K562 (cell line): ENCODE data around the gene HSPA14. TPM values are rescaled to one million over a fixed set of nuclear protein-coding genes. Genes with fewer than 3 reads are reported as not detected.

Experiments
- CBX1 ChIP-seq: sonication (generic); IDR thresholded peaks from 2 replicates; pipeline ENCODE4 v1.6.1; 2016; ENCODE audit warnings: antibody characterized with exemption, low read depth, mild to moderate bottlenecking
- FOS ChIP-seq: IDR thresholded peaks from 3 replicates; pipeline ENCODE4 v1.6.1; 2011; ENCODE audit not compliant: insufficient read length; ENCODE audit errors: extremely low read depth
- FOXP1 ChIP-seq: sonication (generic); formaldehyde crosslinking; IDR thresholded peaks from 2 replicates; pipeline ENCODE4 v1.8.0; 2022; ENCODE audit warnings: mild to moderate bottlenecking, missing genetic modification reagents
- HMGN3 ChIP-seq: IDR thresholded peaks from 2 replicates; pipeline ENCODE4 v1.6.1; 2011; ENCODE audit warnings: borderline replicate concordance, low read depth, mild to moderate bottlenecking, mixed read lengths, low read length; ENCODE audit not compliant: insufficient read length; ENCODE audit errors: extremely low read depth
- KAT7 ChIP-seq: sonication (generic); formaldehyde crosslinking; IDR thresholded peaks from 2 replicates; pipeline ENCODE4 v1.8.0; 2022; ENCODE audit warnings: missing genetic modification reagents, mild to moderate bottlenecking, borderline replicate concordance
- KDM5B ChIP-seq: fragments of 200-600 bp; sonication (generic); IDR thresholded peaks from 2 replicates; pipeline ENCODE4 v1.6.1; 2012; ENCODE audit warnings: low read depth, mild to moderate bottlenecking, moderate library complexity, low read length, control low read depth, inconsistent platforms; ENCODE audit not compliant: insufficient replicate concordance
- L3MBTL2 ChIP-seq: fragments of 450-650 bp; IDR thresholded peaks from 2 replicates; pipeline ENCODE4 v1.6.1; 2016; ENCODE audit warnings: mild to moderate bottlenecking, moderate library complexity
- NBN ChIP-seq: fragments of 450-650 bp; IDR thresholded peaks from 2 replicates; pipeline ENCODE4 v1.6.1; 2016; ENCODE audit warnings: low read depth, mild to moderate bottlenecking
- NEUROD1 ChIP-seq: fragments of 150-350 bp; IDR thresholded peaks from 2 replicates; pipeline ENCODE4 v1.6.1; 2014; ENCODE audit warnings: borderline replicate concordance, low read length, low read depth; ENCODE audit not compliant: partially characterized antibody
- SRSF3 ChIP-seq: fragments of 200-400 bp; formaldehyde crosslinking; IDR thresholded peaks from 2 replicates; pipeline ENCODE4 v1.6.1; 2016; ENCODE audit warnings: mild to moderate bottlenecking, low read length, moderate library complexity; ENCODE audit not compliant: insufficient read depth
- ZC3H8 ChIP-seq: fragments of 450-650 bp; IDR thresholded peaks from 2 replicates; pipeline ENCODE4 v1.6.1; 2017
- ZNF668 ChIP-seq: fragments of 250-450 bp; sonication (Bioruptor Pico); IDR thresholded peaks from 2 replicates; pipeline ENCODE4 v1.8.0; 2022; ENCODE audit warnings: mild to moderate bottlenecking, inconsistent platforms
- ZZZ3 ChIP-seq: fragments of 450-650 bp; IDR thresholded peaks from 2 replicates; pipeline ENCODE4 v1.6.1; 2016; ENCODE audit warnings: antibody characterized with exemption, mild to moderate bottlenecking, moderate library complexity
- polyA plus RNA-seq, 8 experiments: library from polyadenylated mRNA; depleted of rRNA in 4 of 8; stranded (reverse) in 5 of 8; unstranded in 3 of 8; fragments of >200 nt; fragmentation: Nextera tagmentation in 2 of 8; fragmentation: Illumina TruSeq in 1 of 8; extraction: Ambion mirVana in 2 of 8; extraction: Trizol in 1 of 8; gene quantifications; 2 replicates each; pipeline versions ENCODE4 v1.2.1 to v1.2.3, GENCODE V29; 2011 to 2014; ENCODE audit warnings: inconsistent platforms in 1 of 8, missing spikeins in 1 of 8
- total RNA-seq, 7 experiments: library from RNA; depleted of rRNA in 6 of 7; stranded (reverse); fragments of >200 nt in 6 of 7; fragmentation: Illumina TruSeq in 2 of 7; extraction: Trizol in 2 of 7; gene quantifications; 2 replicates each; pipeline versions ENCODE4 v1.2.1 to v1.2.3, GENCODE V29; 2011 to 2021; ENCODE audit warnings: low replicate concordance in 1 of 7
- TF ChIP-seq, protein P1 (sequence below): fragments of 450-650 bp; IDR thresholded peaks from 2 replicates; pipeline ENCODE4 v1.7.1; 2018; ENCODE audit warnings: mild to moderate bottlenecking, low read depth; ENCODE audit not compliant: partially characterized antibody
- TF ChIP-seq, protein P2 (sequence below): fragments of 250-450 bp; sonication (Bioruptor Pico); IDR thresholded peaks from 2 replicates; pipeline ENCODE4 v1.5.1; 2021; ENCODE audit warnings: mild to moderate bottlenecking
- TF ChIP-seq, protein P3 (sequence below): fragments of 450-650 bp; IDR thresholded peaks from 2 replicates; pipeline ENCODE4 v1.6.1; 2018; ENCODE audit warnings: mild to moderate bottlenecking, low read depth; ENCODE audit not compliant: partially characterized antibody
- TF ChIP-seq, protein P4 (sequence below): fragments of 450-650 bp; IDR thresholded peaks from 2 replicates; pipeline ENCODE4 v1.6.1; 2016; ENCODE audit warnings: borderline replicate concordance
- TF ChIP-seq, protein P5 (sequence below): fragments of 250-450 bp; sonication (Bioruptor Pico); IDR thresholded peaks from 2 replicates; pipeline ENCODE4 v1.8.0; 2021; ENCODE audit warnings: borderline replicate concordance, mild to moderate bottlenecking, moderate library complexity; ENCODE audit not compliant: poor library complexity, severe bottlenecking

HSPA14 gene
- total and polyA plus RNA-seq, 9 of the 15 experiments (the other 6 are each of a cell fraction or from before 2014, with no cell fraction given): 41.9 to 75.0 (median 63.2) TPM

DNA sequence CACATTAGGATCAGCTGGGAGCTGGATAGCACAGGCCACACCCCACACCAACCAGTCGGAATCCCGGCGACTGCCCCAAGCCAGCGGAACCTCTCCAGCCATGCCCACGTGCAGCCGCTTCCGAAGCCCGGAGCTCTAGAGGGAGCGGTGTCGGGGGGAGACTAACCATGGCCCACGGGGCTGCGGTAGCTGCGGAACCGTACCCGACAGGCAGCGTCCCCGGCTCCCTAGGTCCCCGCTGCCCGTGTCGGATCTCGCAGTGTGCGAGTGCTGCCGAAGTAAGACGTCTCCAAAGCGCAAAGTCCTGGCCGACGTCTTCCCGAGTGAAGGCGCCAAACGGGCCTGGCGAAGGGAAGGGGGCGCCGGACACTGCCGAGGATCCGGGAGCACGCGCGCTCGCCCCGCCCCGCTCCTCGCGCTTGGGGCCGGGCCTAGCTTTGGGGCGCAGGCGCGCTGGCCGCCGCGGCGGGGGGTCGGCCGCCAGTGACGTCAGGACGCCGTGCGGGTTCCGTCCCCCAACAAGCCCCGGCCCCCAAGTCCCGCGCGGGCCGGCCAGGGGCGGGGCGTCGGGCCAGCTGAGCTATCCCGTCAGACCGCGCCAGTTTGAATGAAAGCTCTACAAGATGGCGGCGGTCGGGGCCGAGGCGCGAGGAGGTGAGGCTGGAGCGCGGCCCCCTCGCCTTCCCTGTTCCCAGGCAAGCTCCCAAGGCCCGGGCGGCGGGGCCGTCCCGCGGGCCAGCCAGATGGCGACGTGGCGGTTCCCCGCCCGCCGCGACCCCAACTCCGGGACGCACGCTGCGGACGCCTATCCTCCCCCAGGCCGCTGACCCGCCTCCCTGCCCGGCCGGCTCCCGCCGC, 40.4 kb downstream of the HSPA14 start, which contains the start of gene SUV39H2 (continued):
- TF ChIP-seq SRSF3 (no peak), KDM5B (peak; percentile 91), ZZZ3 (no peak), CBX1 (no peak), L3MBTL2 (peak; percentile 98), KAT7 (no peak), ZC3H8 (no peak), NBN (no peak), FOS (no peak), NEUROD1 (no peak), FOXP1 (peak; percentile 23; the same call in 1 of the 2 replicates), ZNF668 (no peak), HMGN3 (peak; percentile 40)
- TF ChIP-seq, protein P1, sequence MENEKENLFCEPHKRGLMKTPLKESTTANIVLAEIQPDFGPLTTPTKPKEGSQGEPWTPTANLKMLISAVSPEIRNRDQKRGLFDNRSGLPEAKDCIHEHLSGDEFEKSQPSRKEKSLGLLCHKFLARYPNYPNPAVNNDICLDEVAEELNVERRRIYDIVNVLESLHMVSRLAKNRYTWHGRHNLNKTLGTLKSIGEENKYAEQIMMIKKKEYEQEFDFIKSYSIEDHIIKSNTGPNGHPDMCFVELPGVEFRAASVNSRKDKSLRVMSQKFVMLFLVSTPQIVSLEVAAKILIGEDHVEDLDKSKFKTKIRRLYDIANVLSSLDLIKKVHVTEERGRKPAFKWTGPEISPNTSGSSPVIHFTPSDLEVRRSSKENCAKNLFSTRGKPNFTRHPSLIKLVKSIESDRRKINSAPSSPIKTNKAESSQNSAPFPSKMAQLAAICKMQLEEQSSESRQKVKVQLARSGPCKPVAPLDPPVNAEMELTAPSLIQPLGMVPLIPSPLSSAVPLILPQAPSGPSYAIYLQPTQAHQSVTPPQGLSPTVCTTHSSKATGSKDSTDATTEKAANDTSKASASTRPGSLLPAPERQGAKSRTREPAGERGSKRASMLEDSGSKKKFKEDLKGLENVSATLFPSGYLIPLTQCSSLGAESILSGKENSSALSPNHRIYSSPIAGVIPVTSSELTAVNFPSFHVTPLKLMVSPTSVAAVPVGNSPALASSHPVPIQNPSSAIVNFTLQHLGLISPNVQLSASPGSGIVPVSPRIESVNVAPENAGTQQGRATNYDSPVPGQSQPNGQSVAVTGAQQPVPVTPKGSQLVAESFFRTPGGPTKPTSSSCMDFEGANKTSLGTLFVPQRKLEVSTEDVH: peak; percentile 26
- TF ChIP-seq, protein P2, sequence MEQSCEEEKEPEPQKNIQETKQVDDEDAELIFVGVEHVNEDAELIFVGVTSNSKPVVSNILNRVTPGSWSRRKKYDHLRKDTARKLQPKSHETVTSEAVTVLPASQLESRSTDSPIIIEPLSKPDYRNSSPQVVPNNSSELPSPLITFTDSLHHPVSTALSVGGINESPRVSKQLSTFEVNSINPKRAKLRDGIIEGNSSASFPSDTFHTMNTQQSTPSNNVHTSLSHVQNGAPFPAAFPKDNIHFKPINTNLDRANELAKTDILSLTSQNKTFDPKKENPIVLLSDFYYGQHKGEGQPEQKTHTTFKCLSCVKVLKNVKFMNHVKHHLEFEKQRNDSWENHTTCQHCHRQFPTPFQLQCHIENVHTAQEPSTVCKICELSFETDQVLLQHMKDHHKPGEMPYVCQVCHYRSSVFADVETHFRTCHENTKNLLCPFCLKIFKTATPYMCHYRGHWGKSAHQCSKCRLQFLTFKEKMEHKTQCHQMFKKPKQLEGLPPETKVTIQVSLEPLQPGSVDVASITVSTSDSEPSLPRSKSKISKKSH (CRISPR knock-in tag): no peak
- TF ChIP-seq, protein P3, sequence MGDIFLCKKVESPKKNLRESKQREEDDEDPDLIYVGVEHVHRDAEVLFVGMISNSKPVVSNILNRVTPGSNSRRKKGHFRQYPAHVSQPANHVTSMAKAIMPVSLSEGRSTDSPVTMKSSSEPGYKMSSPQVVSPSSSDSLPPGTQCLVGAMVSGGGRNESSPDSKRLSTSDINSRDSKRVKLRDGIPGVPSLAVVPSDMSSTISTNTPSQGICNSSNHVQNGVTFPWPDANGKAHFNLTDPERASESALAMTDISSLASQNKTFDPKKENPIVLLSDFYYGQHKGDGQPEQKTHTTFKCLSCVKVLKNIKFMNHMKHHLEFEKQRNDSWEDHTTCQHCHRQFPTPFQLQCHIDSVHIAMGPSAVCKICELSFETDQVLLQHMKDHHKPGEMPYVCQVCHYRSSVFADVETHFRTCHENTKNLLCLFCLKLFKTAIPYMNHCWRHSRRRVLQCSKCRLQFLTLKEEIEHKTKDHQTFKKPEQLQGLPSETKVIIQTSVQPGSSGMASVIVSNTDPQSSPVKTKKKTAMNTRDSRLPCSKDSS: no peak
- TF ChIP-seq, protein P4, sequence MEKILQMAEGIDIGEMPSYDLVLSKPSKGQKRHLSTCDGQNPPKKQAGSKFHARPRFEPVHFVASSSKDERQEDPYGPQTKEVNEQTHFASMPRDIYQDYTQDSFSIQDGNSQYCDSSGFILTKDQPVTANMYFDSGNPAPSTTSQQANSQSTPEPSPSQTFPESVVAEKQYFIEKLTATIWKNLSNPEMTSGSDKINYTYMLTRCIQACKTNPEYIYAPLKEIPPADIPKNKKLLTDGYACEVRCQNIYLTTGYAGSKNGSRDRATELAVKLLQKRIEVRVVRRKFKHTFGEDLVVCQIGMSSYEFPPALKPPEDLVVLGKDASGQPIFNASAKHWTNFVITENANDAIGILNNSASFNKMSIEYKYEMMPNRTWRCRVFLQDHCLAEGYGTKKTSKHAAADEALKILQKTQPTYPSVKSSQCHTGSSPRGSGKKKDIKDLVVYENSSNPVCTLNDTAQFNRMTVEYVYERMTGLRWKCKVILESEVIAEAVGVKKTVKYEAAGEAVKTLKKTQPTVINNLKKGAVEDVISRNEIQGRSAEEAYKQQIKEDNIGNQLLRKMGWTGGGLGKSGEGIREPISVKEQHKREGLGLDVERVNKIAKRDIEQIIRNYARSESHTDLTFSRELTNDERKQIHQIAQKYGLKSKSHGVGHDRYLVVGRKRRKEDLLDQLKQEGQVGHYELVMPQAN: peak; percentile 96
- TF ChIP-seq, protein P5, sequence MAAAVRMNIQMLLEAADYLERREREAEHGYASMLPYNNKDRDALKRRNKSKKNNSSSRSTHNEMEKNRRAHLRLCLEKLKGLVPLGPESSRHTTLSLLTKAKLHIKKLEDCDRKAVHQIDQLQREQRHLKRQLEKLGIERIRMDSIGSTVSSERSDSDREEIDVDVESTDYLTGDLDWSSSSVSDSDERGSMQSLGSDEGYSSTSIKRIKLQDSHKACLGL (CRISPR knock-in tag): peak; percentile 4
